Suppressor macrophage treated with lipopolysaccharide for 1 hour (primary cell): ENCODE results near the gene MBNL2.

Source experiments
- DNase-seq, 3 donors: peaks; one replicate each; pipeline ENCODE4 v3.0.0-alpha.2; 2020 to 2022

MBNL2 gene

DNA sequence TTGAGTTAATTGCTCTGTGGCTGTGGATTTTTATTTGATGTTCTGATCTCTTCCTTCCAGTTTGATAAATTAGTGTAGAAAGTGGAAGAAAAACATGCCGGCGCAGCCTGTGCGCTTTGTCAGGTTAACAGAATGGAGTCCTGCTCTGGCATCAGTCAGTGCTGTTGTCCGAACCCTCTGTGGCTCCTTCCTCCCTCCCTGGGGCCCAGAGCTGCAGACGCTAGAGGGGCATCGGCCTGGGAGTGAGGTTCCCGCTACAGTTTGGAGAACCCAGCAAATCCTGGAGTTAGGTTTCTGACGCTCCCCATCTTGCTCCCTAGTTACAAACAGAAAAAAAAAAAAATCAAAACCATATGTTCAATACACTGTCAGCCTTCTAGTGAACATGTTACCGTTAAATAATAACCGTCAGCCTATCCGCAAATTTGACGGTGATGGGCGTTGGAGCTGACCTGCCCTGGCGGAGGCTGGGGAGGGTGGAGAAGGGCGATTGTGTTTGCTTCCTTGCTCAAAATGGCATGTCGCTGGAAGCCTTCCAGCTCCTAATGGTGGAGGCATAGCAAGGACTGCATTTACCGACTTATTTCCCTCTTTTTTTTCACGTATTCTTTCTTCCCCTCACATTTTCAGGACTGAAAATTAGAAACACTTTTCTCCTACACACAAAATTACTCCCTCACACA is 13.6 kb downstream of the MBNL2 start:
- no peak for DNase-seq

DNA sequence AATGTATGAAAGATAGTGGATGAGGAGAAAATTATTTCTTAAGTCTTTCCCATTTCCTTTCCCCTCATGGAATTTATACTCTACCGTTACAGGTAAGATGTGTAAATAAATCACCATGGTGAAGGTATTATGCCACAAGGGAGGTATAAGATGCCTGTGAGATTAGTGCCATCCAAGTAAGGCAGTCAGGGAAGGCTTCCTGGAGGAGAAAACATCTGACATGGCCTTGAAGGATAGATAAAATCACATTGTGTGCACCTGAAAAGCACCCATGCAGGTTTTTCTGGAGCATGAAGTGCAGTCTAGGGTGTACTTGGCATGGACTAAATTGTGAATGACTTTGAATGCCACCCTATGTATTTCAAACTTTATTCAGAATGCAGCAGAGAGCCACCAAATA is 15.3 kb downstream of the MBNL2 start:
- no peak for DNase-seq

DNA sequence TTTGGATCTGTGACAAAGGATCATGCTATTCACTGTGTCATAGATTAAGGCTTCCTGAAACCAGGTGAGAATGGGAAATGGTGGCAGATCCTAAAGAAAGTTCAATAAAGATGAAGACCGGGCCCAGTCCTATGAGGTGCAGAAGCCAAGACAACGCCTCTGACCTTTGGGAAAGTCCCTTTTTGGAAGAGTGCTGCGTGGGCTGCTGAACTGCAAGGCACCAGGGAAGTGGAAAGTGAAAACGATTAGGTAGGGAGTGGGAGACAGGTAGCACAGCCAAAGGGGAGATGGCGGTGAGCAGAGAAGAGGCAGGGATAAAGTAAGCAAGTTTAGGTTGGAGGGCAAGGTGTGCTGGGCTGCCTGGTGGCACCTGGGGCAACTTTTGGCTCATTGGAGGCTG is 16.3 kb downstream of the MBNL2 start:
- DNase-seq = no peak

DNA sequence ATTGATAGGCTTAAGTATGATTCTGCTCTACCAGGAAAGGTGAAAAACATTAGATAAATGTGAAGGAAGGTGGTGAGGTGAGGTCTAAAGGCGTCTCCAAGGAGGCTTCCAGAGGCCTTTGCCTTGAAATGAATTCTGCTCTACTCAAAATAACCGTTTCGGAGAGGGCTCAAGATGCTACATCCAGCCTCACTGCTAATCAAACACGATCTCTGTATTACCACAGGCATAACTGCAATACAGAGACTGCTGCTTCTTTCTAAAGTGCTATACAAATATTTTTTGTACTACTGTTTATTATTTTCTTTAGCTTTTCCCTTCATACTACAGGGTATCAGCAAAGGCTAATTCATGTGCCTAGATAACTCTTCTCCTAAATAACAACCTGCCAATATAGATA is 16.8 kb downstream of the MBNL2 start:
- DNase-seq = no peak

DNA sequence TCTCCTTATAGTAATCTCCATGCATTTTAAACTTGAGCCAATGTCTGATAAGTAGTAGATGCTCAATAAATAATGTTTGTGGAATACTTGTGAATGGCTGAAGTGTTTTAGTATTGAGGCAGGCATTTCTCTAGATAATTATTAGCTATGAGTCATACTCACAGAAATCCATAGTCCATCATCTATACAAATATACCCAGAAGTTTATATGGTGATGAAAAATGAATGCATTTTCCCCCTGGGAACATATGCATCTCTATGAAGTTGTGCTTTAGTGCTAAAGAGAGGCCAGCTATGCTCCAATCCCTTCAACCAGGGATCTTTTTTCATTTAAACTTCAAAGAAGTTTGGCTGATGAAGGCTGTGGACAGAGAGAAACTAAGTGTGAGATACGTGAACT is 17.2 kb downstream of the MBNL2 start:
- no peak for DNase-seq

DNA sequence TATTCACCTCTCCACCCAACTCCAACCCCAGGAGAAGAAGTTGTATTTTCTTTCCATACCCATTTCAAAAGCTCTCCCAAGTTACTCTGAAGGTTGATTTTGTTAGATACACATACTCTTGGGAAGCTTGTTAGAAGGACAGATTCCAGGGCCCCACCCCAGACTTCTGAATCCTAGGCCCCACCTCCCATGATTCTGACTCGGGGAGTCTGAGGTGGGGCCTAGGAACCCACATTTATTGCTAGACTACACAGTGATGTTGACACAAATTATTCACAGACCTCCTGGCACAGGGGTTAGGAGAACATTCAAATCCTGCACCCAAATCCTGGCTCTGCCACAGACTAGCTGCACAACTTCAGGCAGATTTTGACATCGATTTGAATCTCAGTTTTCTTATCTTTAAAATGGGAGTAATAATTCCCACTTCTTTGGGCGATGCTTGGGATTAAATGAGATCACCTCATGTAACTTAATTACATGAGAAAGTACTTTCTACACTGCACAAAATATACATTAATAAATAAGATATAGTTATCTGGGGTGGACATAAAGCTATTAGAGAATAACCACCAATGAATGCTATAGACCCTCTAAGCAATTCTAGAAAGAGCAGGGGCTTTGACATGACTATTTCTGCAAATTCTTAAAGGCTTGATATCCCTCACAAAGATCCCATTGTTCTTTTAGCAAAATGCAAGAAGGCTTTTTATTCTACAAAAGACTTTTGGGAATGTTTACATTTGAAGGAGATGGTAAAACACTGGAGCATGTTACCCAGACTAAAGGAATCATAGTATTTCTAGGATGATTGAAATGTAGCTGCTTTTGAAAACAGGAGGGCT is 18.0 kb downstream of the MBNL2 start:
- no peak for DNase-seq

DNA sequence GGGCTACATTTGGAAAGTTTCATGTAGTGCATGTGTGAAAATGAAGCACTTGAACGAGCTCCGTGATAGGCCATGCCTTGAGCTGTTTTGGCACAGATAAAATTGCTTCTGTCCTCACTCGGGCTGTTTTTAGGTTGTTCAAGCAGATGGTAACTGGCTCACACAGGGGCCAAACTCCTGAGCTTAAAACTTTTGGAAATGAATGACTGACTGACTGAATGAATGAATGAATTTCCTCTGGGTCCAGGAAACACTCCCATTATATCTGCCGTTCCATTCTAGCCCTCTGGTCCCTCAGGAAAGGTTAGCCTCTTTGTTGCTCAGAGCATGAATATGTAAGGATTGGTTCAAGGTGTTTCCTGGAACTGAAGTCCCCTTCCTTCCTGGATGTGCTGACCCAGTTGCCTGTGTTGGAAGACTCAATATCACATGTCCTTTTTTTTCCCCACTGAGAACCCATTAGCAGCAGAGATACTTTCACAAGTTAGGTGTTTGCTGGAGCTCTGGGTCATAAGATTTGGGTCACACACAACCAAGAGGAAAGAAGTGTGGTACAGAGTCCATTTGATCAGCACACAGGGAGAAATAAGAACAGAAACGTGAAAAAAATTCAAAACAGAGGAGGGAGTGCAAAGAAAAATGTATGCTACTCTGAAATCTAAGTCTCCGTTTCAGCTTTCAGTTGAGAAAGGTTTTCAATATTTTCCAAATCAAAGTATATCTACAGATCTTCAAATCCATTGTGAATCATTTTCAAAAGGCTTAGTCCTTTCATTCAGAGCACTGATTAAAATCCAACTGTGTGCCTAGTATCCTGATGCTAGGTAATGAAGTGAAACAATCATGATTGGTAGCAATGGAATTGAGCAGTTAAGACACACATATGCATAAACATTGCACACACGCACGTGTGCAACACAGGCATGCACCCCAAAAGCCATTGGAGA is 18.9 kb downstream of the MBNL2 start:
- no peak for DNase-seq

DNA sequence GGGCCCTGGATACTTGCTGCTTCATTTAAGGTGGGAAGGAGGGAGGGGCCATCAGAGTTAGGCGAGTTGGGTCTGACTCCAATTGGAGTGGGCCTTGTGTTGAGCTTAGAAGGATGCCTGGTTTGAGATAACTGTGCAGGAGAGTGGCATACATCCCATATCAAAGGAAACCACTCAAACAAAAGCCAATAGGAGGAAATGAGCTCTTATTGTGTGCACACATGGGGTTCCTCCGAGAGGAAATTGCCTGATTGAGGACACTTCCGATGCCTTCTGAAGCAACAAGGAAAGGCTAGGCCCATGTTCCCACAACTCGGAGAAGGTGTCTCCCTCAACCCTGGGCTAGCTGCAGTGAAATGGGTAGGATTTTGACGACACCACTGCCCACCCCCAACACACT is 19.6 kb downstream of the MBNL2 start:
- no peak for DNase-seq

DNA sequence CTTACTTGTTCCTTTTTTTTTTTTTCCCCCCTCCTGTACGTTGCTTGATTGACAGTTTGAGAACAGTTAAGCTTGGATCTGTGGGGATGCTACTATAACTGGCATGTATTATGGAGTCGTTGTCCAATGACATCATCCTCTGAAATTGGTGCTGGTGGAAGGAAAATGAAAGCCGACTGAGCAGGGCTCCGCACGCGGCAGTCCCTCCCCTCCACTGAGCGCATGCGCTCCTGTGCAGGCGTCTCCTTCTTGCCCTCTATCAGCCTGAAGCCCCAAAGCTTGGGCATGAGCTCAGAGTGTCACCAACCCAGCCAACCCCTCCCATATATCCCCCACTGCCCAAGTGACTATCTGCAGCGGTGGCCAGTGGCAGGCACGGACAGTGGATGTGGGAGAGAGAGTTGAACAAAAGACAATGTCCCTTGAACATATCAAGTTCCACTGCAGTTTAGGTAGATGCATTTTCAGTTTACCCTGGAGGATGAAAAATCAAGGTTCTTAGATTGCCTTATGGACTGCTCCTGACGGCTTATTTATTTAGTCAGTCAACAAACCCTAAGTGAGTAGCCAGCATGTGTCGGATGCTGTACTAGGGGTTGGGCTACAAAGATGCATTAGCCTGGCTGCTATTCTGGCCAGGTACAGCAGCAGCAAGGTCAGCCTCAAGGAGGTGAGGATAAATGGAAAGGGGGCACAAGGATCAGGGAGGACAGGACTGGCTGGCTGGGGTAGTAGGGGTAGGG is 20.8 kb downstream of the MBNL2 start:
- no peak for DNase-seq

DNA sequence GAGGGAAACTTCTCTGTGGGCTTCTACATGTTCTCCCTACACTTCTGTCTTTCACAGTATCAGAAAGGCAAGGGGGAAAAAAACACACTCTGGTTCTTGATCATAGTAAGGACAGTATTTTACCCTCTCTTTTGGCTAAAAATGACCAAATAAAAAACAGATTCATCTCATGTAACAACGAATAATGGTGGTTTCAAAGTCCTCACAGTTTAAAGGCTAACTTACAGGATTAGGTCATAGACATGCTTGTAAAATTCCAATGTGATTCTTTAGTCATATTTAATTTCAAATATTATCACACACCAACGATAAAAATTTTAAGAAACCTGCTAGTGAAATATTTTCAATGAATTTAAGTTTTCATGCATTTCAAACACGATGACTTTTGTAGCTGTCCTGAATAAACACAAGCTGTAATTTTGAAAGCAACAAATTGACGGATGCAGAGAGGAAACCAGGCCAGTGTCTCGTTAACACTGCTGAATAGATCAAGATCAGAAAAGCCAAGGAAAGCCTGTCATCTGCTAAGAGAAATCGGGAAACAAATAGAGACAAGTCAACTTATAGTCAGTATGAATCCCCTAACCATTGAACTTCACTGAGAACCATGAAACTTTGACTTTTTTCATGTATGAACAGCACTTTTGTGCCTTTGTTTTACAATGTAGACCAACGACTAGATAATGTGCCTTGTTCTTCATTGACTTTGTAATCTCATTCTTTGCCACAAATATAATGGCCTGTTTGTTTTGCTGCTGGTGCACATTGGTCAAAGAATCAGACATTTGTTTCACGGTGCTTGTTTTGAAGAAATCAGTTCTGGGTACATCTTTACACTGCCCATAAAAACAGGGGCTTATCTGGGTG is 22.0 kb downstream of the MBNL2 start:
- no peak for DNase-seq

DNA sequence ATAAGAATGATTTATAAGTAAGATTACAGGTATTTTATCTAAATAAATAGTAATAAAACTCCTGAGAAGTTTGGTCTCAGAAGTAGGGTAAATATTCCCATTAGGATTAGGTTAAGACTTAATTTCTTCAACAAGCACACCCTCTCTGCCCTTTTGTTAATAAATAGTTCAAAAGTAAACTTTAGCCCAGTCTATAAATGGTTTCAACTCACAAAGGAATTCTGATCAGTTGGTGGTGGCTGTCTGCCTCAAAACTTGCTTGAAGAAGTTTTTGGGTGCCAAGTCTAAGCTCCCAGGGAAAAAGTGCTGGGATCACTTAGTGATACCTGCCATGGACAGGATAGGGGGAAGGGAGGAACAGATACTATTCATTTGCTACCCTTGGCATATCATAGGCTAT is 22.9 kb downstream of the MBNL2 start:
- DNase-seq = no peak

DNA sequence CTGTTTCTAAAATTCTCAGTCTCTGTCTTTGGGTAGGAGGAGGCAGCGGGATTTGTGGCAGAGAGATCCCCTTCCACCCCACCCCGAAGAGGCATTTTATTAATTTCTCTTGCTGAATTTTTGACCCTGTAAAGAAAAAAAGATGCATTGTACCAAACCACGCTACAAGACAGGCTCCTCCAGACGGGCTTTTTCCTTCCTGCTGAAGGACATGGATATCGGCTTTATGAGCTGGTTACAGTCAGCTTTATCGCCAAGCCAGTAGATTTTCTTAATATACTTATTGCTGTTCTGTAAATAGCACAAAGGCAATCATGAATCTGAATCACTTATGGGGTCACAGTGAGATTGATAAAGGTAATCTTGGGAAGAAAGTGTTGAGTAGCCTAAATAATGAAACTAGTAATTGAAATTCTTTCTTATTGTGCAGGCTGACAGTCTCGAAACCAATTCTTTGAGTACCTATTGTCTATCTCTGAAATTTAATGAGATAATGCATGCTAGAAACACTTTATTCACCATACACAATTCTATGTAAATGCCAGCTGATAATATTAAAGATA is 24.5 kb downstream of the MBNL2 start:
- no peak for DNase-seq

DNA sequence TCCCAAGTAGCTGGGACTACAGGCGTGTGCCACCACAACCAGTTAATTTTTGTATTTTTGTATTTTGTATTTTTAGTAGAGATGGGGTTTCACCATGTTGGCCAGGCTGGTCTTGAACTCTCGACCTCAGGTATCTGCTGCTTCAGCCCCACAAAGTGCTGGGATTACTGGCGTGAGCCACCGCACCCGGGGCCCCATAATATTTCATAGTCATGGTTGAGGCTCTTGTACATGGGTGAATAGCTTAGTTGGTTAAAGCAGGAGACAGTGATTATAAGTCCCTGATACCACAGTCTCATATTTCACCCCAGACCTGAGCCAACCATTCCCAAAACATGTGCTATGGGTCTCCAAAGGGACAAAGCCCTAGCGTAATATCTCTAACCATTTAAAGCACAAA is 26.1 kb downstream of the MBNL2 start:
- DNase-seq = no peak

DNA sequence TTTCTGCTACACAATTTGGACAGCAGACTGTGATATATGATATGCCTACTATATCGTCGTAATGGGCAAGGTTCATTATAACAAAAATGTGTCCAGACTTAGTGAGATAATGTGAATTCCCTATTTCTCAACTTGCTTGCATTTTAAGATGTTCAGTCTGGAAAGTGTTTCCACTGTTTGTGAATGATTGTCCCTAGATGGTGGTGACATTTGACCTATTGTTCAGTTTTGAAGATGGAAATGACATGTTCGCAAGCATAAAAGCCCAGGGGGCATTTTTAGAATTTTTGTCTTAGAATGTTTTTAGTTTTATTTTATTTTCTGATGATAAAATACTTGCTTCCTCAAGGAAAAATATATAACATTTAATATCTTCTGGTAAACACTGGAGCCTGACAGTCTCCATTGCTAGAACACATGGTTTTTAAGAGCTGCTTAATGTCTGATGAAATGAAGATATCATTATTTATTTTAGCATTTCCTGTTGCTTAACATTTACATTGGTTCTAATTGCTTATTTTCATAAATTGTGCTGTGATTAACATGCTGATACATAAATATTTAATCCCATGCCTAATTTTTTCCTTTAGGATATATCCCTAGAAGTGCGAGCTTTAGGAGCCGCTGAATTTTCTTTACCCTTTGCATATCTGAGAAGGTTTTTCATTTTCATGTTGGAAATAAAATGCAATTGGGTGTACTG is 27.1 kb downstream of the MBNL2 start:
- no peak for DNase-seq

DNA sequence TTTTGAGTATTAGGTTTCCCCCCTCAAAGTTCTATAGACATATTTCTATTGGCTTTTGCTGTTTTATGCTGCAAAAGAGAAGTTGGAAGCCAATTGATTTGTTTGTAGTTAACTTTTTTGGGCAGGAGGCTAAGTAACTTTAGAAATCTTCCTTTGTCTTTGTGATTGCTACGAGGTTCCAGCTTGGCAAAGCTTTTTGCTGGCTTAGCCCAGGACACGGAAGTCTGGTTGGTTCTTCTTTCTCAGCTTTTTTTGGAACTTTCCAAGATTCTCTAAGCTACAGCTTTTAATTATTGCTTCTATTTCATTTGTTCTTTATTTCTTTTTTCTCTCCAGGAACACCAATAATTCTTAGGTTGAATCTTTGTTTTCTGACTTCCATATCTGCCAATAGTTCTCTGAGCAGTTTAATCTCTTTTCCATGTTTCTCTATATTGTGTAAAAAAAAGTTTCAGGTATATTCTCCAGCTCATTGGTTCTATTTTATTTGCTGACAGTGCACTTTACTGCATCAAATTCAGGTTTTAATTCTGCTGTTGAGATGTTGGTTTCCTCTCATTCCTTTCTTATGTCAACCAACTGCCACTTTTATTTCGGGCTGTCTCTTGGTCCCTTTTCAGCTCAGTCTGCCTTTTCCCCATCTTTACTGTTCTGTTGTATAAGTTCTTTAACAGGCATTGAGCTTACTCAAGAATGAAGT is 27.8 kb downstream of the MBNL2 start:
- no peak for DNase-seq

DNA sequence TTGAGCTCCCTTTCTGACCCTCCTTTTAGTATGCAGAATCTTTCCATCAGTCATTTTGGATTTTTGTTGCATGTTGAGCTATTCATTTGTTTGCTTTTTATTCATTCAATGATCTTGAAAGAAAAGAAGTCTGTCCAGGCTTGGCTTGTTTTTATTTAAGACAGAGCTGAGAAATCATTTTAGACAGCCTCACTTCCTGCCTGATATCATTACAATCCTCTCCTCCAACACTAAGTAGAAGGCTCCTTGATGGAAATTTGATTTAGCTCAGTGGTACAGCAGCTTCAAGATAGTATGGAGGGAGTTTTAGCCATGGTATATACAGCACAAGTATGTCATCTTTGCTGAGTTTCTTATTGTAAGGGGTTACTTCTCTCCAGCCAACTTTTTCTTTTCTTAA is 28.4 kb downstream of the MBNL2 start:
- DNase-seq = no peak

DNA sequence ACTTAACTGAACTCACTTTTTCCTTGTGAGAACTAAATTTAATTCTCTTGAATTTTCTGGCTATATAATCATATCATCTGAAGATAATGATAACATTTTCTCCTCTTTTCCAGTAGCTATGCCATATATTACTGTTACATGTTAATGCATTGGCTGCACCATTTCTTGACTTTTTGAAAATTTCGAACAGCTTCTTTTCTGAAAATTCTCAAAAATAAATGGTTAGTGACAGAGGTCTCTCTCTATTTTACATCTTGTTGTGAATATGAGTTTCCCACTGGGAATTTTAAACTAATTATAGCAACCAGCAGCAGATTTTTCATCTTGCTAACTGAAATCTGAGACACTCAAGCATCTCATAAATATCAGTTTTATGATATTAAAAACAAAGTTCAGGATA is 30.6 kb downstream of the MBNL2 start:
- DNase-seq = no peak

DNA sequence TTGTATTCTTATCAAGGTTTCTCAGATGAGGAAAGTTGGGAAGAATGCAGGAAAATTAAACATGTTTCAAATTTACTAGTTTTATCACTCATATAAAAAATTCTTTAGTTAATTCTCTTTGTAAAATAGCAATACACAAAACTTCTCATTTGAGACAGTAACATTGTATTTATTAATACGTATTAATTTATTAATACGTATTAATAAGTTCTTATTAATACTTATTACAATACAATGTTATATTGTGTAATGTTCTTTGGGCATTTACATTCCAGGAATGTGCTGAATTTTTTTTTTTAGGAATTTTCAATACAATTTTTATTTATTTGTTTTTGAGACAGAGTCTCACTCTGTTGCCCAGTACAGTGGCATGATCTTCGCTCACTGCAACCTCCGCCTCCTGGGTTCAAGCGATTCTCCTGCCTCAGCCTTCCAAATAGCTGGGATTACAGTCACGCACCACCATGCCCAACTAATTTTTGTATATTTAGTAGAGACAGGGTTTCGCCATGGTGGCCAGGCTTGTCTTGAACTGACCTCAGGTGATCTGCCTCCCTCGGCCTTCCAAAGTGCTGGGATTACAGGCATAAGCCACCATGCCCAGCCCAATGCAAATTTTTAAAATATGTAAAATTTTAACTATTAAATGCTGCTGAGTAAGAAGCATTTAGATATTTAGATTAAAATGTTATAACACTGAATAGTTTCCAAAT is 31.6 kb downstream of the MBNL2 start:
- DNase-seq = no peak

DNA sequence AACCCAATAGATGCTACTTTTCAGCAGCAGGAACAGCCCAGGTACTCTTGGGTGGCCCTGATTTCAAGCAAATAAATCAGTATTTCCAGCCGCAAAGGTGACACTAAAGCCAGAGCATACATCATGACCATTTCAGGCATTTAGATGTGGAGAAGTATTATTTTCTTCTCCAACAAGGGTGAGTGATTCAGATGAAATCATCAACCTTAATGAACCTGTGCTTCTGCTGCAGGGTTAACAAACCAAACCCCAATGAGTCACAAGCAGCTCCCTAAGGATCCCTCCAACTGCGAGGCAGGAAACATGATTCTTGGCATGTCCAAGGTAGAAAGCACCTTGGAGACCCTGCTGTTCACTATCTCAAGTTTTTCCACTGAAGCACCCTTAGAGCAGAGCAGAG is 32.7 kb downstream of the MBNL2 start:
- no peak for DNase-seq
